Breast epithelium (tissue), 4 donors: Measurements from ENCODE around the gene UBAC2. TPM values are rescaled to one million over a fixed set of nuclear protein-coding genes. Genes with fewer than 3 reads are reported as not detected.

Experiments used
- DNase-seq, 2 donors: peaks; one replicate each; pipeline ENCODE4 v3.0.0-alpha.2; 2019; ENCODE audit warnings: low spot score in 2 of 2
- H3K27ac ChIP-seq, 2 donors: fragments of 200-600 bp; sonication (generic) in 1 of 2; one replicate each; pipeline ENCODE4 v1.5.1; 2016 to 2019; ENCODE audit warnings: mild to moderate bottlenecking in 1 of 2
- H3K27me3 ChIP-seq, 2 donors: fragments of 200-600 bp; sonication (generic) in 1 of 2; one replicate each; pipeline versions ENCODE4 v1.5.1 to v1.6.0; 2017 to 2019; ENCODE audit warnings: control low read depth in 1 of 2, mild to moderate bottlenecking in 1 of 2
- H3K36me3 ChIP-seq: fragments of 200-600 bp; one replicate; pipeline ENCODE4 v1.5.1; 2019
- H3K4me1 ChIP-seq, 2 donors: fragments of 200-600 bp; sonication (generic); one replicate each; pipeline ENCODE4 v1.5.1; 2016 to 2019; ENCODE audit warnings: control low read depth in 1 of 2
- H3K4me3 ChIP-seq, 3 donors: fragments of 200-600 bp; sonication (generic); 1 replicate in 2 of 3; 2 replicates in 1 of 3; pipeline ENCODE4 v1.5.1; 2016 to 2019; ENCODE audit warnings: mild to moderate bottlenecking in 3 of 3, moderate library complexity in 2 of 3
- H3K9me3 ChIP-seq, 2 donors: fragments of 200-600 bp; sonication (generic) in 1 of 2; one replicate each; pipeline ENCODE4 v1.5.1; 2016 to 2019; ENCODE audit warnings: control low read depth in 1 of 2
- CTCF ChIP-seq, 3 donors: fragments of 450-650 bp; IDR thresholded peaks; one replicate each; pipeline ENCODE4 v1.5.1; 2016 to 2017; ENCODE audit warnings: antibody characterized with exemption in 3 of 3, mild to moderate bottlenecking in 3 of 3, moderate library complexity in 3 of 3
- POLR2A ChIP-seq: fragments of 450-650 bp; IDR thresholded peaks from one replicate; pipeline ENCODE4 v1.6.1; 2016; ENCODE audit warnings: antibody characterized with exemption, mild to moderate bottlenecking, moderate library complexity
- POLR2AphosphoS5 ChIP-seq, 3 donors: sonication (generic); formaldehyde crosslinking; IDR thresholded peaks; one replicate each; pipeline ENCODE4 v1.6.1; 2017; ENCODE audit warnings: antibody characterized with exemption in 3 of 3
- intact Hi-C: fragments of 100-400 bp; cut with DNase I; formaldehyde crosslinking; loops from one replicate; pipeline ENCODE4 v1.15.1; 2023; ENCODE audit warnings: low total_unique reads
- total RNA-seq, 3 donors: library from RNA; depleted of rRNA; stranded (reverse); fragments of >200 nt; gene quantifications; one replicate each; pipeline ENCODE4 v1.1.0, GENCODE V29; 2016

Gene UBAC2
- total RNA-seq, 3 donors from 2014 or later: 64.6 to 72.8 (median 65.1) TPM

- intact Hi-C loops: no loop called here
- TF ChIP-seq POLR2A (no peak), POLR2AphosphoS5 (IDR thresholded peaks at IDR 0.05) (no peak), CTCF (IDR thresholded peaks at IDR 0.05) (no peak)
- Histone ChIP-seq H3K27ac (no peak overlapping the region), H3K9me3 (no peaks in the 10 kb centered on the region), H3K4me3 (no peak overlapping the region), H3K4me1 (no peaks in the 10 kb centered on the region), H3K36me3 (no peaks in the 10 kb centered on the region), H3K27me3 (no peaks in the 10 kb centered on the region)
- DNase-seq: no peak
These were observed 93.5 kb downstream of the UBAC2 start for GRCh38 chr13:99294198-99294597.

GRCh38 chr13:99294958-99295357 is 94.3 kb downstream of the UBAC2 start:
- no peaks in the 10 kb centered on the region for H3K4me1 ChIP-seq
- no peak for DNase-seq
- intact Hi-C loops: no loop called here
- H3K27me3 ChIP-seq: no peaks in the 10 kb centered on the region
- H3K36me3 ChIP-seq: no peaks in the 10 kb centered on the region
- H3K27ac ChIP-seq: no peak overlapping the region
- H3K4me3 ChIP-seq: no peak overlapping the region
- H3K9me3 ChIP-seq: no peaks in the 10 kb centered on the region
- TF ChIP-seq POLR2AphosphoS5 (IDR thresholded peaks at IDR 0.05) (no peak), CTCF (IDR thresholded peaks at IDR 0.05) (no peak), POLR2A (no peak)

GRCh38 chr13:99295488-99296252 is 95.0 kb downstream of the UBAC2 start:
- Histone ChIP-seq H3K9me3 (no peaks in the 10 kb centered on the region), H3K27me3 (no peaks in the 10 kb centered on the region), H3K4me1 (no peaks in the 10 kb centered on the region), H3K4me3 (no peak overlapping the region), H3K36me3 (no peaks in the 10 kb centered on the region), H3K27ac (no peak overlapping the region)
- intact Hi-C loops: no loop called here
- TF ChIP-seq CTCF (IDR thresholded peaks at IDR 0.05) (no peak), POLR2AphosphoS5 (IDR thresholded peaks at IDR 0.05) (no peak), POLR2A (no peak)
- DNase-seq: no peak

- no peak for TF ChIP-seq POLR2A
- TF ChIP-seq CTCF (IDR thresholded peaks at IDR 0.05): no peak
- TF ChIP-seq POLR2AphosphoS5 (IDR thresholded peaks at IDR 0.05): no peak
- Histone ChIP-seq H3K27ac (no peak overlapping the region), H3K27me3 (no peaks in the 10 kb centered on the region), H3K4me3 (no peak overlapping the region), H3K4me1 (no peaks in the 10 kb centered on the region), H3K9me3 (no peaks in the 10 kb centered on the region), H3K36me3 (no peaks in the 10 kb centered on the region)
- DNase-seq: no peak
- intact Hi-C loops: no loop called here
These were observed 95.7 kb downstream of the UBAC2 start for GRCh38 chr13:99296398-99296797.

GRCh38 chr13:99297331-99297730 is 96.7 kb downstream of the UBAC2 start:
- intact Hi-C loops: no loop called here
- TF ChIP-seq POLR2AphosphoS5 (IDR thresholded peaks at IDR 0.05) (no peak), POLR2A (no peak), CTCF (IDR thresholded peaks at IDR 0.05) (no peak)
- no peak for DNase-seq
- Histone ChIP-seq H3K36me3 (no peaks in the 10 kb centered on the region), H3K4me1 (no peaks in the 10 kb centered on the region), H3K4me3 (no peak overlapping the region), H3K9me3 (no peaks in the 10 kb centered on the region), H3K27me3 (no peaks in the 10 kb centered on the region), H3K27ac (no peak overlapping the region)
